ENCODE measurements around the gene LMAN1L. TPM values are rescaled to one million over a fixed set of nuclear protein-coding genes. Genes with fewer than 3 reads are reported as not detected.

The LMAN1L gene
- total RNA-seq, 1 donor from 2014 or later = 0.33 TPM

- no peak for DNase-seq
- H3K9me3 Mint-ChIP-seq = no peaks in the 10 kb centered on the region
- H3K27me3 Mint-ChIP-seq = no peaks in the 10 kb centered on the region
- H3K27ac Mint-ChIP-seq = peak overlapping the region; percentile 56
- no peak overlapping the region for H3K4me3 Mint-ChIP-seq
- H3K4me1 Mint-ChIP-seq = peaks cover 13% of the 10 kb centered on the region
- intact Hi-C loops (cut with micrococcal nuclease) = no loop called here
- H3K36me3 Mint-ChIP-seq (ENCODE audit: low read depth) = peaks cover 40% of the 10 kb centered on the region
Observed at GRCh38 chr15:74804935-74805334, 7.7 kb upstream of the LMAN1L start.

GRCh38 chr15:74807282-74807681 is 5.4 kb upstream of the LMAN1L start:
- intact Hi-C loops (cut with micrococcal nuclease) = no loop called here
- Mint-ChIP-seq H3K4me3 (no peak overlapping the region), H3K27ac (no peak overlapping the region), H3K9me3 (no peaks in the 10 kb centered on the region), H3K4me1 (peaks cover 10% of the 10 kb centered on the region), H3K27me3 (no peaks in the 10 kb centered on the region), H3K36me3 (ENCODE audit: low read depth) (peaks cover 24% of the 10 kb centered on the region)
- DNase-seq = no peak

GRCh38 chr15:74808078-74808839 is 4.4 kb upstream of the LMAN1L start:
- no peaks in the 10 kb centered on the region for H3K9me3 Mint-ChIP-seq
- peaks cover 10% of the 10 kb centered on the region for H3K4me1 Mint-ChIP-seq
- peaks cover 17% of the 10 kb centered on the region for H3K36me3 Mint-ChIP-seq (ENCODE audit: low read depth)
- peaks cover 2% of the 10 kb centered on the region for H3K27me3 Mint-ChIP-seq
- DNase-seq = no peak
- no peak overlapping the region for H3K27ac Mint-ChIP-seq
- H3K4me3 Mint-ChIP-seq = no peak overlapping the region
- intact Hi-C loops (cut with micrococcal nuclease) = no loop called here

GRCh38 chr15:74808840-74809229 is 3.8 kb upstream of the LMAN1L start:
- peaks cover 14% of the 10 kb centered on the region for H3K36me3 Mint-ChIP-seq (ENCODE audit: low read depth)
- peaks cover 3% of the 10 kb centered on the region for H3K27me3 Mint-ChIP-seq
- no peak for DNase-seq
- H3K27ac Mint-ChIP-seq = no peak overlapping the region
- H3K4me3 Mint-ChIP-seq = no peak overlapping the region
- no peaks in the 10 kb centered on the region for H3K9me3 Mint-ChIP-seq
- intact Hi-C loops (cut with micrococcal nuclease) = no loop called here
- H3K4me1 Mint-ChIP-seq = peaks cover 10% of the 10 kb centered on the region

DNA sequence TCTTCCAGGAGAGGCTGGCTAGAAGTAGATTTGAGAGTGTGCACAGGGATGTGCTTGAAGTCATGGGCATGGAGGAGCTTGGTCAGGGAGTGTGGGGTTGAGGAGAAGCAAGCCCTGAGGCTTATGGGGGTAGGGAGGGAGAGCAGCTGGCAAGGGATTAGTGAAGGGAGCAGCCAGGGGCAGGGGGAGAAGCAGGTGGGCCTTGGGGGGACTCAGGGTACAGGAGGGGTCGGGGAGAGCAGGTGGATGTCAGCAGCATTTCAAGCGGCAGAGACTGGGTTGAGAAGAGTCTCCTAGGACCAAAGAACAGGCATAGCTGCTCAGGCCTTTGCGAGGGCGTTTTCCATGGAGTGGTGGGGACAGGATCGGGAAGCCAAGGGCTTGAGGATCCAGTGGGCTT is 3.4 kb upstream of the LMAN1L start:
- Mint-ChIP-seq H3K27ac (no peak overlapping the region), H3K27me3 (peaks cover 3% of the 10 kb centered on the region), H3K9me3 (no peaks in the 10 kb centered on the region), H3K4me3 (no peak overlapping the region), H3K36me3 (ENCODE audit: low read depth) (peaks cover 10% of the 10 kb centered on the region), H3K4me1 (peaks cover 8% of the 10 kb centered on the region)
- intact Hi-C loops (cut with micrococcal nuclease) = no loop called here
- DNase-seq = no peak

DNA sequence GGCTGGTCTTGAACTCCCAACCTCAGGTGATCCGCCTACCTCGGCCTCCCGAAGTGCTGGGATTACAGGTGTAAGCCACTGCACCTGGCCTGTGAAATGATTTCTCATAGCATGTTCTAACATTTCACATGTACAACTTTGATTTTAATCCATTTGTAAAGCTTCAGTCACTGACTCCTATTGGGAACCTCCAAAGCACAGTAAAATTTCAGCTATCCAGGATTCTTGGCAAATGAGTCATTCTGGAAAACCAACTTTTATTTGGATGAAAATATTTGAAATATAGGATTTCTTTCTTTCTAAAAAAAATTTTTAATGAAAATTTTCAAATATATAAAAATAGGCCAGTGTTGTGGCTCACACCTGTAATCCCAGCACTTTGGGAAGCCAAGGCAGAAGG is 2.7 kb upstream of the LMAN1L start:
- no peak overlapping the region for H3K27ac Mint-ChIP-seq
- H3K36me3 Mint-ChIP-seq (ENCODE audit: low read depth) = peaks cover 4% of the 10 kb centered on the region
- H3K4me3 Mint-ChIP-seq = no peak overlapping the region
- H3K4me1 Mint-ChIP-seq = peaks cover 8% of the 10 kb centered on the region
- intact Hi-C loops (cut with micrococcal nuclease) = no loop called here
- H3K9me3 Mint-ChIP-seq = no peaks in the 10 kb centered on the region
- peaks cover 3% of the 10 kb centered on the region for H3K27me3 Mint-ChIP-seq
- DNase-seq = no peak

GRCh38 chr15:74815121-74815934 is 2.7 kb downstream of the LMAN1L start:
- peaks cover 12% of the 10 kb centered on the region for H3K4me1 Mint-ChIP-seq
- H3K9me3 Mint-ChIP-seq = no peaks in the 10 kb centered on the region
- peaks cover 5% of the 10 kb centered on the region for H3K27me3 Mint-ChIP-seq
- peak overlapping the region; percentile 28 for H3K27ac Mint-ChIP-seq
- no peak for DNase-seq
- H3K36me3 Mint-ChIP-seq (ENCODE audit: low read depth) = no peaks in the 10 kb centered on the region
- intact Hi-C loops (cut with micrococcal nuclease) = no loop called here
- H3K4me3 Mint-ChIP-seq = no peak overlapping the region

DNA sequence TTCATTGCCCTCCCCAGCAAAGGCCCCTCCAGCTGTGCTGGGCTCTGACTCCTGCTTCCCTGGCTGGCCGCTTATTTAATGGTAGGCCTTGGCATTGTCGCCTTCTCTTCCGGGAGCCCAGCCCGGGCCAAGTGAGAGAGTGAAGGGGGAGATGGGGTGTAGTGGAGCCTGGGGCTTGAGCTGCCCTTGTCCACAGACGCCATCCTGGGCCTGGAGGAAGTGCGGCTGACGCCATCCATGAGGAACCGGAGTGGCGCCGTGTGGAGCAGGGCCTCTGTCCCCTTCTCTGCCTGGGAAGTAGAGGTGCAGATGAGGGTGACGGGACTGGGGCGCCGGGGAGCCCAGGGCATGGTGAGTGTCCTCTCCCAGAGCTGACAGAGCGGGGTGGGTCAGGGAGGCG is 3.3 kb downstream of the LMAN1L start:
- H3K4me1 Mint-ChIP-seq = peaks cover 12% of the 10 kb centered on the region
- H3K4me3 Mint-ChIP-seq = no peak overlapping the region
- no peaks in the 10 kb centered on the region for H3K9me3 Mint-ChIP-seq
- intact Hi-C loops (cut with micrococcal nuclease) = no loop called here
- H3K27ac Mint-ChIP-seq = no peak overlapping the region
- no peaks in the 10 kb centered on the region for H3K36me3 Mint-ChIP-seq (ENCODE audit: low read depth)
- H3K27me3 Mint-ChIP-seq = peaks cover 5% of the 10 kb centered on the region
- DNase-seq = no peak

GRCh38 chr15:74816624-74817369 is 4.2 kb downstream of the LMAN1L start:
- Mint-ChIP-seq H3K36me3 (ENCODE audit: low read depth) (no peaks in the 10 kb centered on the region), H3K27ac (no peak overlapping the region), H3K4me1 (peaks cover 12% of the 10 kb centered on the region), H3K4me3 (no peak overlapping the region), H3K9me3 (no peaks in the 10 kb centered on the region), H3K27me3 (peaks cover 5% of the 10 kb centered on the region)
- DNase-seq = no peak
- intact Hi-C loops (cut with micrococcal nuclease) = no loop called here

- Mint-ChIP-seq H3K27me3 (peaks cover 5% of the 10 kb centered on the region), H3K36me3 (ENCODE audit: low read depth) (no peaks in the 10 kb centered on the region), H3K27ac (no peak overlapping the region), H3K9me3 (no peaks in the 10 kb centered on the region), H3K4me3 (no peak overlapping the region), H3K4me1 (peaks cover 12% of the 10 kb centered on the region)
- intact Hi-C loops (cut with micrococcal nuclease) = no loop called here
- no peak for DNase-seq
Observed at GRCh38 chr15:74817370-74817737, 4.7 kb downstream of the LMAN1L start.

GRCh38 chr15:74820056-74820455 is 7.4 kb downstream of the LMAN1L start:
- H3K4me1 Mint-ChIP-seq = peaks cover 12% of the 10 kb centered on the region
- H3K9me3 Mint-ChIP-seq = no peaks in the 10 kb centered on the region
- peaks cover 11% of the 10 kb centered on the region for H3K27me3 Mint-ChIP-seq
- intact Hi-C loops (cut with micrococcal nuclease) = no loop called here
- no peak for DNase-seq
- H3K36me3 Mint-ChIP-seq (ENCODE audit: low read depth) = no peaks in the 10 kb centered on the region
- no peak overlapping the region for H3K27ac Mint-ChIP-seq
- H3K4me3 Mint-ChIP-seq = no peak overlapping the region

DNA sequence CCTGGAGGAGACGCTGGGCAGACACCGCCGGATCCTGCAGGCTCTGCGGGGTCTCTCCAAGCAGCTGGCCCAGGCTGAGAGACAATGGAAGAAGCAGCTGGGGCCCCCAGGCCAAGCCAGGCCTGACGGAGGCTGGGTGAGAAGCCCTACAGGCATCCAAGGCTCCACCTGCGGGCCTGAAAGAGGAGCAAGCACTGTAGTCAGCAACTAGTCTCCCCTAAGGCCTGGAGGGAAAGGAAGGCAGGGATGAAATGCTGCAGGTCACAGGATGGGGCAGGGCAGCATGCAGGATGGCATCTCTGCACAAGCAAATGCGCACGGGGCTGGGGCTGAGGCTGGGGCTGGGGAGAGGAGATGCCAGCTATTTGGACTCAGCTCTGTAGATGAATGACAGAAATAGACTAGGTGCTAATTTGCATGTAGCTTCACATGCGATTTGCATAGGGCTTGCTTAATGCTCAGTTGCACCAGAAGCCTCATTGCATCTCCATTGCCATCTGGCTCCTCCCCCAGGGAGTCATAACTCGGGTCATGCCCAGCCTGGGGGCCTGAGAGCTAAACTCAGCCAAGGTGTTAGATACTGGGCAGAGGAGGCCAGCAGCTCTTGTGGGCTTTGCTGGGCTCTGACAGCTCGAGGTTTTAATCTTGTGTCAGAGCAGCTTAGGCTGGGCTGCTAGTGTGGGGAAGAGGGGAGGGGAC is 8.6 kb downstream of the LMAN1L start:
- peaks cover 10% of the 10 kb centered on the region for H3K4me1 Mint-ChIP-seq
- H3K9me3 Mint-ChIP-seq = no peaks in the 10 kb centered on the region
- DNase-seq = no peak
- H3K4me3 Mint-ChIP-seq = no peak overlapping the region
- intact Hi-C loops (cut with micrococcal nuclease) = no loop called here
- H3K27me3 Mint-ChIP-seq = peaks cover 15% of the 10 kb centered on the region
- H3K36me3 Mint-ChIP-seq (ENCODE audit: low read depth) = no peaks in the 10 kb centered on the region
- H3K27ac Mint-ChIP-seq = no peak overlapping the region

DNA sequence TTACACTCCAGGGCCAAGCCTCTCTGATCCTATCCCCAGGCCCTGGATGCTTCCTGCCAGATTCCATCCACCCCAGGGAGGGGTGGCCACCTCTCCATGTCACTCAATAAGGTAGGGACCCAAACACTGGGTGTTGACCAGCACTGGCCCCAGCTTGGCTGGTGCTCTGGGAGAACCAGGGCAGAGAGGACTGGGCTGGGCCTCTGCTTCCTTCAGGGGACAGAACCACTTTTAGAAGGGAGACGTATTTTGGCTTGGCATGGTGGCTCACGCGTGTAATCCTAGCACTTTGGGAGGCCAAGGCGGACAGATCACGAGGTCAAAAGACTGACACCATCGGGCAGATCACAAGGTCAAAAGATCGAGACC is 9.1 kb downstream of the LMAN1L start:
- peaks cover 11% of the 10 kb centered on the region for H3K4me1 Mint-ChIP-seq
- H3K9me3 Mint-ChIP-seq = no peaks in the 10 kb centered on the region
- no peak overlapping the region for H3K4me3 Mint-ChIP-seq
- peaks cover 17% of the 10 kb centered on the region for H3K27me3 Mint-ChIP-seq
- no peak overlapping the region for H3K27ac Mint-ChIP-seq
- DNase-seq = no peak
- intact Hi-C loops (cut with micrococcal nuclease) = no loop called here
- H3K36me3 Mint-ChIP-seq (ENCODE audit: low read depth) = no peaks in the 10 kb centered on the region
